Fibroblast of the aortic adventitia (primary cell): ENCODE data around the gene CHURC1. TPM values are rescaled to one million over a fixed set of nuclear protein-coding genes. Genes with fewer than 3 reads are reported as not detected.

ENCODE experiments used
- DNase-seq: peaks from one replicate; pipeline ENCODE4 v3.0.0-alpha.2; 2010; ENCODE audit warnings: low read depth
- H3K4me3 ChIP-seq: 2 replicates; pipeline ENCODE4 v1.5.1; 2011; ENCODE audit warnings: low read depth, mild to moderate bottlenecking, control low read depth, low read length, moderate library complexity
- small RNA-seq: library from RNA; depleted of rRNA; stranded (forward); fragments of <200 nt; gene quantifications from one replicate; pipeline ENCODE3, GENCODE V24; 2012
- total RNA-seq: library from RNA; depleted of rRNA; stranded (reverse); fragments of >200 nt; gene quantifications from 2 replicates; pipeline ENCODE4 v1.2.3, GENCODE V29; 2012; ENCODE audit warnings: low replicate concordance
- TF ChIP-seq, protein P1 (sequence below): IDR thresholded peaks from 2 replicates; pipeline ENCODE4 v1.5.1; 2011; ENCODE audit warnings: mild to moderate bottlenecking, low read length, control low read depth, inconsistent platforms; ENCODE audit not compliant: insufficient read depth

CHURC1 gene
- total RNA-seq, 1 donor: 85.4 TPM

DNA sequence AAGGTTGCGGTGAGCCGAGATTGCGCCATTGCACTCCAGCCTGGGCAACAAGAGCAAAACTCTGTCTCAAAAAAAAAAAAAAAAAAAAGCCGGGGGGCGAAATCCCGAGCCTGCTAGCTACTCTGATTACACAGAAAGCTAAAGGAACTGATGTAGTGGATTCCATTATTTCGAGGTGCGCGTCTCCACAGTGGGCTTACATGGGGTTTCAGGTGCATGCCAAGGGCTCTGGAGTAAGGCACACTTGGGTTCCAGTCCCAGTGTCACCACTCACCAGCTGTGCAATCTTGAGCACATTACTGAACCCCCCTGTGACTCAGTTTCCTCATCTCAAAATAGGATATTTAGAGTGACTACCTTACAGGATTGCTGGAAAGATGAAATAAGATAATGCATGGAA, 59.6 kb downstream of the CHURC1 start:
- no peak overlapping the region for H3K4me3 ChIP-seq
- TF ChIP-seq, protein P1, sequence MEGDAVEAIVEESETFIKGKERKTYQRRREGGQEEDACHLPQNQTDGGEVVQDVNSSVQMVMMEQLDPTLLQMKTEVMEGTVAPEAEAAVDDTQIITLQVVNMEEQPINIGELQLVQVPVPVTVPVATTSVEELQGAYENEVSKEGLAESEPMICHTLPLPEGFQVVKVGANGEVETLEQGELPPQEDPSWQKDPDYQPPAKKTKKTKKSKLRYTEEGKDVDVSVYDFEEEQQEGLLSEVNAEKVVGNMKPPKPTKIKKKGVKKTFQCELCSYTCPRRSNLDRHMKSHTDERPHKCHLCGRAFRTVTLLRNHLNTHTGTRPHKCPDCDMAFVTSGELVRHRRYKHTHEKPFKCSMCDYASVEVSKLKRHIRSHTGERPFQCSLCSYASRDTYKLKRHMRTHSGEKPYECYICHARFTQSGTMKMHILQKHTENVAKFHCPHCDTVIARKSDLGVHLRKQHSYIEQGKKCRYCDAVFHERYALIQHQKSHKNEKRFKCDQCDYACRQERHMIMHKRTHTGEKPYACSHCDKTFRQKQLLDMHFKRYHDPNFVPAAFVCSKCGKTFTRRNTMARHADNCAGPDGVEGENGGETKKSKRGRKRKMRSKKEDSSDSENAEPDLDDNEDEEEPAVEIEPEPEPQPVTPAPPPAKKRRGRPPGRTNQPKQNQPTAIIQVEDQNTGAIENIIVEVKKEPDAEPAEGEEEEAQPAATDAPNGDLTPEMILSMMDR: no peak
- DNase-seq: no peak

DNA sequence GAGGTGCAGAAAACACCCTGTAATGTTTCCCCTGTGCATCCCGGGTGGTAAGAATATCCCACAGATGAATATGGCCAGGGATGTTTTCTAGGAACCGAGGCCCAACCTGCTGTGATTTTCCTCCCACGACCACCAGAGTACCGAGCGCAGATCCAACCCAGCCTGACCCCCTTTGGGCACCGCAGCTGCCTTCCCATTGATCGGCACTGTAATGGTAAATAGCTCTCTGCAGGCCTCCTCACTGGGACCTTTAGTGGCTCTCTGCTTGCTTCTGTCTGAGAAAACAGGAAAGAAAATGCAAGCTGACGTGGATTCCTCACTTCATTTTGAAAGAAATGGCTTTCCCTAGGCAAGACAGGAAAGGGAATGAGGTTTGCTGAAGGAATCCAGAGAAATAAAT, 60.3 kb downstream of the CHURC1 start:
- H3K4me3 ChIP-seq: no peak overlapping the region
- DNase-seq: no peak
- TF ChIP-seq, protein P1: no peak

DNA sequence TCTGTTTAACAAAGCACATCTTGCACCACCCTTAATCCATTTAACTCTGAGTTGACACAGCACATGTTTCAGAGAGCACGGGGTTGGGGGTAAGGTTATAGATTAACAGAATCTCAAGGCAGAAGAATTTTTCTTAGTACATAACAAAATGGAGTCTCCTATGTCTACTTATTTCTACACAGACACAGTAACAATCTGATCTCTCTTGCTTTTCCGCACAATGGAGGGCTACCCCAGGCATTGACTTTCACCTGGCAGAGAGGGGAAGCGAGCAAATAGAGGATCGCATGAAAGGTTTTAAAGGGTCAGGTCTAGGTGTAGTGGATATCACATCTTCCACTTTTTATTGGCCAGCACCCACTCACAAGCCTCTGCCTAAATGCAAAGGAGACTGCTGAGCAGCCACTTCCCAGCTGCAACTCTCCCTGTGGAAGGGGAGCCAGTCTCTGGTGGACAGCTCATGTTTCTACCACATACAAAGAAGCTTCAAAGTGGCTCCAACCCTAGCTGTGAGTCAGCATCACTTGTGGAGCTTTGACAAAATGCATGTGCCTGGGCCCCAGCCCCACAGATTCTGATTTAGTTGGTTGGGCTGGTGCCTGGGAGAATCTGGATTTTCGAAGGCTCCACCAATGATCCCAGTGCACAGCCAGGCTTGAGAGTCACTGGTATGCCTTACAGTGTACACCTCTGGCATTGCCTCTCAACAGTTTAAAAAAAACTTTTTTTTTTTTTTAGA, 65.2 kb downstream of the CHURC1 start:
- H3K4me3 ChIP-seq: no peak overlapping the region
- TF ChIP-seq, protein P1: no peak
- DNase-seq: peak; percentile 54

DNA sequence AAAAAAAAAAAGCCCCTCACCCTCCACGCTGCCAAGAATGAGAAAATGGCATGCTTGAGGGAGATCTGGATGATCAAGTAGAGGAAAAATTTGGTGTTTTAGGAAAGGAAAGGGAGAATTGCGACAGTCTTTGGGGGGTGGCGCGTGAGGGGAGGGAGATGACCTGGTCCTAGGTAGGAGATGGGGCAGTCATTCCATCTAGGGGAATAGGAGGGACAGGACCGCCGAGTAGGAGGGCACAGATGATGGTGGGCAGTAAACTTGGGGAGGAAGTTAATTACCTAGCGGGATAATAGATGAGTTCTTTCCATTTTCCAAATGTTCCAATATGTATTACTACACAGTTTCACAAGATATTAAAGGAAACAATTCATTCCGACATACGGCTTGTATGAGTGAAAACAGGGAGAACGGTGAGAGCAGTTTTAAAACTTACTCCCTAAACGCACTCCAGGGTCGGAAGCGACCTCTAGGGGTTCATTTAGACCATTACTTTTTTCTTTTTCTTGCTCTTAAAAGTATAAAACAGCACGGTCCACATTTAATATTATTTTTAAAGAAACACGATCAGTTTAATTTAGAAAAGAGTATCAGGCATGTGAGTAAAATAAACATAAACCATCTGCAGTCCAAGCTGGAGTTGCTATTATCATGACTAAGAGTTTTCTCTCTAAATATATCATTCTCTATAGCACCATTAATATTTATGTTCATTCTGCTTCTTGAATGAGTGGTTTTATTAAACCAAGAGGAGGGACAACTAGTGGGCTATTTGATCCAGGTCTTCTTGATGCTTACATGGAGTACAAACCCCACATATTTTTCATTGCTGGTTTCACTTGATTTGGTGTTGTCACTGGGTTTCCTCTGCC, 69.4 kb downstream of the CHURC1 start:
- DNase-seq: peak; percentile 80
- TF ChIP-seq, protein P1: peak; percentile 69
- H3K4me3 ChIP-seq: peak overlapping the region; percentile 32

Small RNA genes lying within 50 kb of the gene (small RNA-seq; reads per million reads assigned to genes)
- gene RPPH1-2P: not detected

Other genes with a start within 250 kb of the CHURC1 start
- 8.2 and 9.0 TPM in 2 replicates for gene PLEKHG3, start 210.0 kb upstream of the CHURC1 start, total RNA-seq
- gene SPTB, start 34.5 kb upstream of the CHURC1 start, total RNA-seq: under 0.01 TPM in 1 of 2 replicates, not detected in the other
- gene GPX2, start 28.3 kb downstream of the CHURC1 start, total RNA-seq: not detected in 2 replicates
- gene RAB15, start 57.9 kb downstream of the CHURC1 start, total RNA-seq: 3.8 and 4.8 TPM in 2 replicates
- 5.6 and 19.3 TPM in 2 replicates for gene FNTB, start 72.4 kb downstream of the CHURC1 start, total RNA-seq
- 61.0 and 69.3 TPM in 2 replicates for gene MAX, start 188.1 kb downstream of the CHURC1 start, total RNA-seq